Middle frontal gyrus (tissue), 1 donor: ENCODE results near the gene COX7B2.

Source experiments
- DNase-seq: peaks from one replicate; pipeline ENCODE4 v3.0.0-alpha.2; 2015; ENCODE audit warnings: low spot score; ENCODE audit errors: extremely low spot score

Gene COX7B2

DNA sequence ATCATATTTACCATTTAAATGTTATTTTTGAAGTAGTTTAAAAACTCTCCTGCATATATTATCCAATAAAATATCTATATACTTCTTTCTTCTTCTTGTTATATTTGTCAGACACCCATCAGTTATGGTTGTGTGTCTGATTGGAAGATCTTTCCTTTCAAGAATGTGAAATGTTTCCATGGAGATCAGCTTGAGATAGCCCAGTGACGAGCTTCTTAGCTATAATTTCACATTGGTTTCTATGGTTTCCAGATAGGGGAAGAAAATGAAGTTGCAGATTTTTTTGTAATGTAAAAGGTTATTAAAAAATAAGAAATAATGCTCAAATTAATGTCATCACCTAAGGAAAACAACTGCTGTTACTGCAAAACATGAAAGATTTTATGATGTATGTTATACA, 189.0 kb downstream of the COX7B2 start:
- DNase-seq, result no peak

DNA sequence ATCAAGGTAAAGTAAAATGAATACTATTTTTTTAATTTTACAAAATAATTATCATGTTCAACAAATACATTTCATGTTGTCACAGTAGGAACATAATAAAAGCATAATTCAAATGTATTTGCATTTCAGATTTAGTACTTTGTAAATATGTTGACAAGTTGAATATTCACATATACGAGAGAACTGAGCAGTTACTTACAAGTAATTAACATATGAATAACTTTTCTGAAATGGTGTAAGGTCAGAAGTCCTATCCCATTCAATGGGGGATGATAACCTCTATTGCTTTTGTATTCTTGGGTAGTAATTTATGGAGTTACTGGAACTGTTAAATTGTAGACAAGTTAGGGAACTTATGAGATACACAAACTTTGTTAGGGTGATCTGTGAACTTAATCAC, 191.1 kb downstream of the COX7B2 start:
- no peak for DNase-seq

DNA sequence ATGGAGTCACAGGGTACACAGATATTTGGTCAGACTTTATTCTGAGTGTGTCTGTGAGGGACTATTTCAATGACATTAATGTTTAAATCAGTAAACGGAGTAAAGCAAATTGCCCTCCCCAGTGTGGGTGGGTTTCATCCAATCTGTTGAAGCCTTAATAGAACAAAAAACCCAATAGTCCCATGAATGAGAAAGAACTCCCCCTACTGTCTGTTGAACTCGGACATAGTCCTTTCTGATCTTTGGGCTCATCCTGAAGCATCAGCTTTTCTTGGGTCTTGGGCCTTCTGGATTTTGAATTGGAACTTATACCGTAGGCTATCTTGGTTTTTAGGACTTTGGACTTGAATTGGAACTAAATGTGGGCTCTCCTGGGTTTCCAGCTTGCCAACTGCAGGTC, 193.6 kb downstream of the COX7B2 start:
- no peak for DNase-seq

DNA sequence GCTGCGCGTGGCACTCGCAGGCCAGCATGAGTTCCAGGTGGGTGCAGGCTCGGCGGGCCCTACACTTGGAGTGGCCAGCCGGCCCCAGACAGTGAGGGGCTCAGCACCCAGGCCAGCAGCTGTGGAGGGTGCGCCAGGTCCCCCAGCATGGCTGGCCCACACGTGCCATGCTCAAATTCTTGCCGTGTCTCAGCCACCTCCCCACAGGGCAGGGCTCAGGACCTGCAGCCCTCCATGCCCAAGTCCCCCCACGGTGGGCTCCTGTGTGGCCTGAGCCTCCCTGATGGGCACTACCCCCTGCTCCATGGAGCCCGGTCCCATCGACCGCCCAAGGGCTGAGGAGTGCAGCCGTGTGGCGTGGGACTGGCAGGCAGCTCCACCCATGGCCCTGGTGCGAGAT, 210.2 kb downstream of the COX7B2 start:
- no peak for DNase-seq
